Psoas muscle (tissue), 8 donors: ENCODE data around the gene ZHX3. TPM values are rescaled to one million over a fixed set of nuclear protein-coding genes. Genes with fewer than 3 reads are reported as not detected.

ENCODE experiments used
- ATAC-seq, 4 donors: fragments of 200-7000 bp; cut with Tn5 transposase; one replicate each; pipeline ENCODE4 v1.9.1; 2020; ENCODE audit warnings: moderate library complexity in 3 of 4, mild to moderate bottlenecking in 2 of 4
- DNase-seq, 2 donors: peaks; one replicate each; pipeline ENCODE4 v3.0.0-alpha.2; 2020
- H3K27ac ChIP-seq: fragments of 200-600 bp; one replicate; pipeline ENCODE4 v1.8.0; 2022
- H3K27me3 ChIP-seq, 3 donors: fragments of 200-600 bp in 1 of 3; one replicate each; pipeline versions ENCODE4 v1.6.1 to v1.8.0; 2013 to 2022; ENCODE audit warnings: low read length in 2 of 3, mild to moderate bottlenecking in 2 of 3, moderate library complexity in 1 of 3; ENCODE audit not compliant: insufficient read depth in 3 of 3
- H3K36me3 ChIP-seq, 2 donors: fragments of 200-600 bp in 1 of 2; one replicate each; pipeline versions ENCODE4 v1.6.1 to v1.8.0; 2013 to 2022; ENCODE audit warnings: low read depth in 1 of 2, mild to moderate bottlenecking in 1 of 2, moderate library complexity in 1 of 2; ENCODE audit not compliant: insufficient read depth in 1 of 2
- H3K4me1 ChIP-seq: fragments of 200-600 bp; one replicate; pipeline ENCODE4 v1.8.0; 2022
- H3K4me3 ChIP-seq: fragments of 200-600 bp; one replicate; pipeline ENCODE4 v1.8.0; 2022; ENCODE audit warnings: mild to moderate bottlenecking
- H3K9me3 ChIP-seq: fragments of 200-600 bp; one replicate; pipeline ENCODE4 v1.8.0; 2022
- CTCF ChIP-seq: fragments of 200-600 bp; IDR thresholded peaks from one replicate; pipeline ENCODE4 v1.8.0; 2022; ENCODE audit warnings: antibody characterized with exemption
- WGBS, 3 donors: extraction: QIAGEN DNeasy Blood & Tissue Kit; methylation state at CpG; one replicate each; pipeline versions ENCODE4 v1.1.6 to v1.1.7; 2013; 5-methylcytosine and 5-hydroxymethylcytosine counted together
- intact Hi-C, 2 donors: fragments of 100-400 bp; cut with DNase I; formaldehyde crosslinking; loops; one replicate each; pipeline versions ENCODE4 v1.11.0 to v1.14.2; 2022
- polyA plus RNA-seq, 3 donors: library from polyadenylated mRNA; stranded (reverse); fragments of 200-250 nt; gene quantifications; one replicate each; pipeline ENCODE4 v1.2.3, GENCODE V29; 2013
- total RNA-seq, 4 donors: library from RNA; stranded (reverse); fragmentation: NEBNext Ultra II Directional in 2 of 4; extraction: Animal tissue kit (Norgen Biotek cat#: 25700) in 2 of 4; gene quantifications; one replicate each; pipeline versions ENCODE4 v1.2.1 to v1.2.4, GENCODE V29; 2021 to 2023
- donor health status: healthy with polysubstance abuse.
- donor health status: DM: no; HTN: no; CAD: no; lungs with moderate emphysema.
- donor health status: Bipolar disorder and iron deficiency.
- donor health status: healthy.
- donor health status: DM: yes; HTN: yes; CAD: no.
- donor health status: DM: no; HTN: no; CAD: no.
- donor health status: DM: no; HTN: no; CAD: no.
- donor health status: DM: yes; HTN: yes; CAD: no.

Gene ZHX3
- total and polyA plus RNA-seq, 7 donors: 7.0 to 47.7 (median 39.6) TPM

DNA sequence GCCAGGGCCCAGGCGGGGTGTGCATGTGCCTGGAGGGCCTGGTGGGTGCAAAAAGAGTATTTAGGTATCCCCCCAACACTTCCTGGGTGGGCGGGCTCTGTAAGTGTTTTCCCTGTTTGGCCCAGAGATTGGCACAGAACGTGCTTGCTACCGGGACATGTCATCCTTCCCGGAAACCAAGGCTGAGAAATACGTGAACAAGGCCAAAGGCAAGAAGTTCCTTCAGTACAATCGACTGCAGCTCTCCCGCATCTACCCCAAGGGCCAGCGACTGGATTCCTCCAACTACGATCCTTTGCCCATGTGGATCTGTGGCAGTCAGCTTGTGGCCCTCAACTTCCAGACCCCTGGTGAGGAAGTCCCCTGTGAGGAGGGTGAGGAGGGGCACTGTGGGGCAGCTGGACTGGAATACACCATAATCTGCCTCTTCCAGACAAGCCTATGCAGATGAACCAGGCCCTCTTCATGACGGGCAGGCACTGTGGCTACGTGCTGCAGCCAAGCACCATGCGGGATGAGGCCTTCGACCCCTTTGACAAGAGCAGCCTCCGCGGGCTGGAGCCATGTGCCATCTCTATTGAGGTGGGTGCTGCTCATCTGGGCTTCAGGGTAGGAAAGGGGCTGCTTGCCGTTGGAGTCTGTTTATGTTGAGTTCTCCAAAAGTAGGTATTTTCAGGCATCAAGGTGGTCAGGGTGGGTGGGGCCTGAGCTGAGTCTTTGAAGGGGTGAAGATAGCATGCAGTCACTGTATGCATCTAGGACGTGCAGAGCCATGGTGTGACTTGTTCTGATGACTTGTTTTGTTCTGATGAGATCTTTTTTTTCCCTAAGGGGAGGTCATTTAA, 145.0 kb downstream of the ZHX3 start:
- Histone ChIP-seq H3K4me1 (peaks cover 46% of the 10 kb centered on the region), H3K27ac (peak overlapping the region; percentile 65), H3K9me3 (no peaks in the 10 kb centered on the region), H3K27me3 (no peaks in the 10 kb centered on the region), H3K36me3 (peaks cover 4 to 79% of the 10 kb centered on the region in 2 donors), H3K4me3 (no peak overlapping the region)
- DNase-seq: peak in 1 of 2 donors; percentile 59
- intact Hi-C loops: loop anchor here (1.0 to 5.0 kb wide), 5 partner anchors 60 to 235 kb away; partner anchors contain the start of gene LPIN3 (in 1 of the 2)
- no peak for TF ChIP-seq CTCF
- peak; percentile 9 to 29 (median 12) for ATAC-seq
- 47 to 55% (median 55%) methylated on average over 18 of the region's 18 CpGs for WGBS, 3 donors

- Histone ChIP-seq H3K27me3 (no peaks in the 10 kb centered on the region), H3K9me3 (no peaks in the 10 kb centered on the region), H3K4me3 (no peak overlapping the region), H3K4me1 (peaks cover 39% of the 10 kb centered on the region), H3K27ac (peak overlapping the region; percentile 65), H3K36me3 (peaks cover 4 to 86% of the 10 kb centered on the region in 2 donors)
- no peak for TF ChIP-seq CTCF
- 38 to 62% (median 57%) methylated on average over 3 of the region's 3 CpGs for WGBS, 3 donors
- ATAC-seq: peak in 1 of 4 donors; percentile 1
- intact Hi-C loops: loop anchor here (2.0 to 5.0 kb wide), 4 partner anchors 60 to 235 kb away; partner anchors contain the start of gene LPIN3 (in 1 of the 2)
- DNase-seq: peak in 1 of 2 donors; percentile 2
These were observed 145.7 kb downstream of the ZHX3 start for GRCh38 chr20:41171736-41172295.

- no peaks in the 10 kb centered on the region for H3K27me3 ChIP-seq
- peaks cover 30% of the 10 kb centered on the region for H3K4me1 ChIP-seq
- DNase-seq (peak in 1 of 2 donors; percentile 36), ATAC-seq (no peak)
- 89 to 93% (median 92%) methylated on average over 6 of the region's 6 CpGs for WGBS, 3 donors
- no peak overlapping the region for H3K4me3 ChIP-seq
- H3K36me3 ChIP-seq: peaks cover 4 to 96% of the 10 kb centered on the region in 2 donors
- H3K27ac ChIP-seq: no peak overlapping the region
- intact Hi-C loops: loop anchor here (5.0 kb wide), 2 partner anchors 62 to 237 kb away; no protein-coding TSS in a partner anchor
- H3K9me3 ChIP-seq: no peaks in the 10 kb centered on the region
- no peak for TF ChIP-seq CTCF
These were observed 147.0 kb downstream of the ZHX3 start for GRCh38 chr20:41170386-41171105.

- Histone ChIP-seq H3K27ac (no peak overlapping the region), H3K4me1 (peaks cover 23% of the 10 kb centered on the region), H3K9me3 (no peaks in the 10 kb centered on the region), H3K36me3 (peaks cover 4 to 99% of the 10 kb centered on the region in 2 donors), H3K27me3 (no peaks in the 10 kb centered on the region), H3K4me3 (no peak overlapping the region)
- DNase-seq (peak in 1 of 2 donors; percentile 42), ATAC-seq (no peak)
- TF ChIP-seq CTCF: no peak
- intact Hi-C loops: loop anchor here (5.0 kb wide), 2 partner anchors 62 to 237 kb away; no protein-coding TSS in a partner anchor
- WGBS, 3 donors: 86 to 93% (median 87%) methylated on average over 14 of the region's 14 CpGs
These were observed 147.7 kb downstream of the ZHX3 start for GRCh38 chr20:41169791-41170351.
